Ecto neural progenitor cell (in vitro differentiated cells): ENCODE data around the gene TTLL11.
"Not testable (repeated sequence)": the region's sequence is repeated elsewhere in the genome, so short reads cannot be mapped to it uniquely, and the experiment has no call there.

ENCODE experiments used
- DNase-seq: peaks from one replicate; pipeline ENCODE4 v3.0.0-alpha.2; 2018; ENCODE audit warnings: low spot score

TTLL11 gene

DNA sequence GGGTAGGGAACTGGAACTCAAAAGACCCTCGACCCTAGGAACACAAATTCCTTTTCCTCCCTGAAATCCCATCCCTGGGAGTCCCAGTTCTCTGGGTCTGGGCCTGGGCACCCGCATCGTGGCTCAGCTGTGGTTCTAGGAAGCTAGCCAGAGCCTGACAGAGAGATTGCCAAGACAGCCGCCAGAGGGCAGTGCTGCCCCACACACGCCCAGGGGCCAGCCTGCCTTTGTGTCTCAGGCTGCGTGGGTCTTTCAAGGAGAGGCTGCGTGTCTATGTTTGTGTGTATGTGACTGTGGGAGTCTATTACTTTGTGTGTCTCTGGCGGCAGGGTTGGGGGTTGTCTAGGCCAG, 32.0 kb upstream of the TTLL11 start:
- DNase-seq = peak; percentile 89

DNA sequence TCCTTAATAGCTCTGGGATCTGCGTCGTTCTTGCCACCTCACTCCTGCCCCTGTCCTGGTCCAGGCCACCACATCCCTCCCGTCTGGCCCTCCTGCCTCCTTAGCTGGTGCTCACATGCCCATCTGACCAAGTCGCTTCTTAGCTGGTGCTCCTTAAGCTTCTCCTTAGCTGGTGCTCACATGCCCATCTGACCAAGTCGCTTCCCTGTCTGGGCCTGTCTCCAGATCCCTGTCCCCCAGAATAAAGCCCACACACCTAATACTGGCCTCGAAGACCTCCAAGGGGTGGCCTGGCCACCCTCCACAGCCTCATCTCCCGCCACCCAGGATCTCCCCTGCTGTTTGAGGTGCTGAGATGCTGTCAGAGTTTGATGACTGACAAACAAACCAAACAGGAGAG, 31.4 kb upstream of the TTLL11 start:
- DNase-seq = no peak

DNA sequence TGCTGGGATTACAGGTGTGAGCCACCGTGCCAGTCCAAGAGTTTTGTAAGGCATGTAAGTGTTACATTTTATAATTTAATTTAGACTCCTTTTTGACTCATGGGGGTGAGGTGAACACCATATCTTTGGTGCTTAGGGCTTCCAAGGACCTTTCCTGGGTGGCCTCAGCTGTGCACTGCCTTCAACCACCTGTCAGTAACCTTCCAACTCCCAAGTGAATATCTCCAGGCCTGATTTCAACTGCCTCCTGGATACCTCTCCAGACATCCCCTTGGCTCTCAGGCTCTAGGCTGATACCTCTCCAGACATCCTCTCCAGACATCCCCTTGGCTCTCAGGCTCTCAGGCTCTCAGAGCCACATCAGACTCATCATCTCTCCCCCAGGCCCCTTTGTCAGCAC, 30.9 kb upstream of the TTLL11 start:
- no peak for DNase-seq

DNA sequence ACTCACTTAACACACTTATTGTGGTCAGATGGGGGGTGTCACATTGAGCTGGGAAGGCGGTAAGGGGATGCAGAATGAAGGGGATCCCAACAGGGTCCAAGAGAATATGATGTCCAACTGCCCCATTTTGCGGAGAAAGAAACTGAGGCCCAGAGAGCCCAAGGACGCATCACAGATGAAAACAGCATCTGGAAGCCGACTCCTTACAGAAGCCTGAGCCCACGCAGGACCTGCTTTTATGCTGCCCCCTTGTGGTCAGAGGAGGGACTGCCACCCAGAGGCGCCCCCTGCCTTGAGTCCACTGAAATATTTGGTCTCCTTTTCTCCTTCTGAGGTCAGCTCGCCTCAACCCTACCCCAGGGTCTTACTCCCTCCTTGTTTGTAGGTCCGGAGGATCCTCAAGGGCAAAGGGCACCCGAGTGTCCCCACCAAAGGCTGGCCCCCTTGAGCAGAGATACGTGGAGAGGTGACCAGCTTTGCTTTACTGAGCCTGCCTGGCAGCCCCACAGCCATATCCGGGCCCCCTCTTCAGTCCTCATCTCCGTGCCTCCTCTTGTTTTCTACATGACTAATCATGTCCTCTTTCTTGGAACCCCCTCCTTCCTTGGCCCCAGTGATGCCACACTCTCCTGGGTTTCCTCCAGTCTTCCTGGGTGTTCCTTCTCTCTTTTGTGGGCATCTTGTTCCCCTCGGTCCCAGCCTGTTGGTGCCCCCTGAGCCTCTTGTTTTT, 30.0 kb upstream of the TTLL11 start:
- peak; percentile 87 for DNase-seq

DNA sequence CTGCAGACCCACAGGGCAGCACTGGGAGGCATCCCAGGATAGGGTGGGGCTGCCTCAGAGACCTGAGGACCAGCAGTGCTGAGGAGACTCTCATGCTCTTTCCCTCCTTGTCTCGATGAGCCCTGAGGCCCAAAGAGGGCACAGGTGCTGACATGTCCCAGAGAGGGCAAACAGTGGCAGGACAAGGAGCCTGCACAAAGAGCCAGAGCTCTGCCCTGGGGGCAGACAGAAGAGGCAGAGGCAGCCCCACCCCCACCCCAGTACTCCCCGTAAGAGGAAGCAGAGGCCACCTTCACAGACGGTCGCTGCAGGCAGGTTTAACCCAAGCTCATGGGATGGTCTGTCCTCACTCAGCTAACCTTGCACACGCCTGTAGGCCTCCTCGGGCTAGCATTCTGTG, 29.4 kb upstream of the TTLL11 start:
- DNase-seq = no peak

DNA sequence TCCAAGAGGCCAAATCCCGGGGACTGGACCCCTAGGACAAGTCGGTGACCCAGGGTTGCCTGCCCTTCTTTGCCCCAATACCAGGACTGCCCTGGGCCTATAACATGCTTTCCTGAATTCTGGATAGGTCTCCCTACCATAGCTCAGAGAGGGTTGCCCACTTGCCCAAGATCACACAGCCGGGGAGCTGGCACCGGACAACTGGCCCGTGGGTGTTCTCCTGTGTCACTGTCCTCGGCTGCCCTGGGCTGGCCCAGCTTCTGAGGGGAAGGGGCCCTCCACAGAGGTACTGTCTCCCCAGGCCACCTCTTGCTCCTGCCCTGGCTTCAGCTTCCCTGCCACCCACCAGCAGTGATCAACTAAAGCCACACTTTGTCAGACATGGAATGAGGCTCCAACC, 28.8 kb upstream of the TTLL11 start:
- no peak for DNase-seq

DNA sequence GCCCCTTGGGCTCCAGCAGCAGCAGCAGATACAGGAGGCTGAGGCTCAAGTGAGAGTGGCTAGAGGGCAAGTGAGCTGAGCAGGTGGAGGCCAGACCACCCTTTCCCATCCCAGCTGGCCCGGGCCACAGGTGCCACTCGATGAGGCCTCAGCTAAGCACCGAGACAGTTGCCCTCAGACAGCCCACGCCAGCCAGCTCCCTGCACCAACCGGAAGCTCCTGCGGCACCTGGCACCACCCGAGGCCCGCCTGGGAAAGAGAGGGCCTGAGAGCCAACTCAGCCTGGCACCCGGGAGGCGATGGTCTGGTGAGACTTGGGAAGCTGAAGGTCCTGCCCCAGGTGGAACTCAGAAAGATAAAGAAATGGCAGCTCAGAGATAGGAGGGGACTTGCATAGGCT, 28.3 kb upstream of the TTLL11 start:
- no peak for DNase-seq

DNA sequence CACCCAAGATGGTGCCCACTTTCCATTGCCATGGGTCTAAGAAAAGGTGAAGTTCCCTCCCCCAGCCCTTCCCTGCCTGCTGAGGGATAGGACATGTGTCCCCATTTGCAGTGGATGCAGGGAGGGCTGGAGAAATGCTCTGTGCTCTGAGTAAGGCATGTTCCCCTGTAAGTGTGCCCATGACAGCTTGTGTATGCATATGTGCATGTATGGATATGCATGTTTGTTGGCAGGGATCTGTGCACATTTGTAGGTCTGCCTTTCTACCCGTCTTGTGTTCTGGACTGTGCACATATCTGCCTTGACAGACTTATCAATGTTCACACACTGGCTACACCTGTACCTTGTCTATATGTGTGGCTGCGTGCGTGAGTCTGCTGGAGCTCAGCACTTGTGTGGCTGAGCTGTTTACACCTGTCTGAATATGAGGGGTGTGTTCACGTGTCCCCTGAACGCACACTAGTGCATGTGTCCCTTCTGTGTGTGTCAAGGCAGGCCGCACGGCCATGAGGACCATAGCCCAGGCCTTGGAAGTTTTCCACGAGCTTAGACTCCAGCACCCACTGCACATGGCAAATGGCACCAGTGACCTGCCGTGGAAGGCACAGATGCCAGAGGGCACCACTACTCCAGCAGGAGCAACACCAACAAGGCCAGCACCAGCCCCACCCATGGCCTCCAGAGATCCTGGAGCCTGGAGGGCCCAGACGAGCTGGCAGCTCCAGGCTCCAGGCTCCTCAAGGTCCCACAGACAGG, 27.4 kb upstream of the TTLL11 start:
- DNase-seq = no peak

DNA sequence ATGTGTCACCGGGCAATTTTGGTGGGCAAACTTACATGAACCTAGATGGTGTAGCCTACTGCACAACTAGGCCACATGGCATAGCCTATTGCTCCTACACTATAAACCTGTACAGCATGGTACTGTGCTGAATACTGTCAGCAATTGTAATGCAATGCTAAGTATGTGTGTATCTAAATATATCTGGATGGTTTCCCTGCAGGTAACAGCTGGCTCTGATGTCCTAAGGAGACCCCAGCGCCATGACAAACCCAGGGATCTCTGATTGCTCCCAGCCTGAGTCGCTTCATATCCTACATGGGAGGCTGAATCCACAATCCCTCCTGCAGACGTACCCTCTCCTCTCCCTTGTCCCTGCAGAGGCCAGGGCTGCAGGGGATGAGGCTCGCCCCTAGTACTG, 26.6 kb upstream of the TTLL11 start:
- DNase-seq = no peak

DNA sequence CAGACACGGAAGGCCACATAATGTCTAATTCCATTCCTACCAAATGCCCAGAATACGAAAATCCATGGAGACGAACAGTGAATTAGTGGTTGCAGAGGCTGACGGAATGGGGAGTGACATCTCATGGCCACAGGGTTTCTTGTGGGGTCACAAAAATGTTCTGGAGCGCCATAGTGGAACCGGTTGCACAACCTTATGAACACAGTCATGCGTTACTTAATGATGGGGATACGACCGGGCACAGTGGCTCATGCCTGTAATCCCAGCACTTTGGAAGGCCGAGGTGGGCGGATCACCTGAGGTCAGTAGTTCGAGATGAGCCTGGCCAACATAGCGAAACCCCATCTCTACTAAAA, 26.0 kb upstream of the TTLL11 start:
- no peak for DNase-seq

DNA sequence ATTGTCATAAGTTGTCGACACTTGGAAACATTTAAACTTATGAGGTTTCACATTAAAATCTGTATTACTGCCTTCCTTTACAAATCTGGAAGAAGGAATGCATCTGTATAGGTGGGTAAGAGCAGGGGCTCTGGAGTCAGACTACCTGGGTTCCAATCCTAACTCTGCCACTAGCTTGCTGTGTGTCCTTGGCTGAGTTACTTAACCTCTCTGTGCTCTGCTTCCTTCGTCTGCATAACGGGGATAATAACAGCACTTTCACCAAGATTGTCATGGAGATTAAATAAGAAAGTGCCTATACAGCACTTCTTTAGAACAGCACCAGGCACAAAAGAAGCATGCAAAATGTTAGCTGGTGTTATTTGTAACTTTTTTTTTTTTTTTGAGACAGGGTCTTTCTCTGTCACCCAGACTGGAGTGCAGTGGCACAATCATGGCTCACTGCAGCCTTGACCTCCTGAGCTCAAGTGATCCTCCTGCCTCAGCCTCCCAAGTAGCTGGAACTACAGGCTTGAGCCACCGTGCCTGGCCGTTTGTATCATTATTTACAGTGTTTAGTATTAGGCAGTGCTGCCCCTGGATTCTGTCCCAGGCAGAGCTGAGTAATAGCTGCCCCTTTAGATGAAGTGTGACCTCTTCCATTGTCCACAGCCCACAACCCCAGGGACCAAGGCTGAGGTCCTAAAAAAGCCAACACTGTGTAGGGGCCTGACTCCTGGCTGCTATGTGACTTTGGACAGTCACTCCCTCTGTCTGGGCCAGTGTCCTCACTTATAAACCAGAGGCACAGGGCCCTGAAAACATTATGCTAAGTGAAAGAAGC, 25.4 kb upstream of the TTLL11 start:
- no peak for DNase-seq

DNA sequence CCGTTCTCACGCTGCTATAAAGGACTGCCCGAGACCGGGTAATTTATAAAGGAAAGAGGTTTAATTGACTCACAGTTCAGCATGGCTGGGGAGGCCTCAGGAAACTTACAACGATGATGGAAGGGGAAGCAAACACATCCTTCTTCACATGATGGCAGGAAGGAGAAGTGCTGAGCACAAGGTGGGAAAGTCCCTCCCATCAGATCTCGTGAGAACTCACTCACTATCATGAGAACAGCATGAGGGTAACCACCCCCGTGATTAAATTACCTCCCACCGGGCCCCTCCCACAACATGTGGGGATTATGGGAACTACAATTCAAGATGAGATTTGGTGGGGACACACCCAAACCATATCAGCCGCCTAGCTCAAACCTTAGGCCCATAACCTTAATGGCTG, 24.1 kb upstream of the TTLL11 start:
- DNase-seq = not testable (repeated sequence)

DNA sequence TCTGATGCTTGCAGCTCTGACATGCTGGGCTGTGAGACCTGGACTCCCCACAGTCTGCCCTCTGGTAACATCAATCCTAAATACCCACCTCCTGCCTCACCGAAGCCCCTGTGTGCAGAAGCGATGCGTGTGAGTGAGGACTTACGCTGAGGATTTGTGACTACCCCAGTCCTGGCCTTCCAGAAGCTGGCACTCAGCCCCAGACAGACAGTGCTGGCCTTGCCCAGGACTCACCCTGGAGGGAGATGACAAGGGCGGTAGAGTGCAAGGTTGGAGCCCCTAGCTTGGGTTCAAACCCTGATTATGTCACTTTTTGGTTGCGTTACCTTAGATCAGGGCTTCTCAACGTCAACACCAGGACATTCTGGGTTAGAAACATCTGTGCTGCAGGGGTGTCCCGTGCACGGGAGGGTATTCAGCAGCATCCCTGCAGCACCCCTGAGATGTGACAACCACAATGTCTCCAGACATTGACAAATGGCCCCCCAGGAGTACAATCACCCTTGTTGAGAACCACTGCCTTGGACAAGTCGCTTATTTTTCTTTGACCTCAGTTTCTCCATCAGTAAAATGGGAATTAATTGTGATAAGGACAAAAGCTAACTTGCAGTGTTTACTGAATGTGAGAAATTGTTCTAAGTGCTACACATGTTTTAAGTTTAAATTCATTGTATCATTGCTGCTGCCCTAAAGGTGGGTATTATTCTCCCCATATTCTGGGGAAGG, 23.5 kb upstream of the TTLL11 start:
- DNase-seq = no peak

DNA sequence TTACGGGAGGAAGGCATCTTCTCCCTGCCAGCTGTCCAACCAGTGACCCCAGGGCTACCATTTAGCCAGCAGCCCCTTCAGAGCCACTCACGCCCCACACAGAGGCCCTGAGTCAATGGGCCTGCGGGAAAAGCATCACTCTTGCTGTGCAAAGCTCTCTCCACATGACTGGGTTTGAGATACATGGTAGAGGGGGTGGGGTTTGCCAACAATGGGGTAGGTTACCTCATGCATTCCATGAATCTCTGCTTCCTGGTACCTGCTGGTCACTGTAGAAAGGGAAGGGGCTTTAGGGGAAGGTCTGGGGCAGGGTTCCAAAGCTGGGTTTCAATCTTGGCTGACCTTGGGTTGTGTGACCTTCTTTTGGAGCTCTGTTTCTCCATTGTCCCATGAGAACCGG, 22.9 kb upstream of the TTLL11 start:
- no peak for DNase-seq

DNA sequence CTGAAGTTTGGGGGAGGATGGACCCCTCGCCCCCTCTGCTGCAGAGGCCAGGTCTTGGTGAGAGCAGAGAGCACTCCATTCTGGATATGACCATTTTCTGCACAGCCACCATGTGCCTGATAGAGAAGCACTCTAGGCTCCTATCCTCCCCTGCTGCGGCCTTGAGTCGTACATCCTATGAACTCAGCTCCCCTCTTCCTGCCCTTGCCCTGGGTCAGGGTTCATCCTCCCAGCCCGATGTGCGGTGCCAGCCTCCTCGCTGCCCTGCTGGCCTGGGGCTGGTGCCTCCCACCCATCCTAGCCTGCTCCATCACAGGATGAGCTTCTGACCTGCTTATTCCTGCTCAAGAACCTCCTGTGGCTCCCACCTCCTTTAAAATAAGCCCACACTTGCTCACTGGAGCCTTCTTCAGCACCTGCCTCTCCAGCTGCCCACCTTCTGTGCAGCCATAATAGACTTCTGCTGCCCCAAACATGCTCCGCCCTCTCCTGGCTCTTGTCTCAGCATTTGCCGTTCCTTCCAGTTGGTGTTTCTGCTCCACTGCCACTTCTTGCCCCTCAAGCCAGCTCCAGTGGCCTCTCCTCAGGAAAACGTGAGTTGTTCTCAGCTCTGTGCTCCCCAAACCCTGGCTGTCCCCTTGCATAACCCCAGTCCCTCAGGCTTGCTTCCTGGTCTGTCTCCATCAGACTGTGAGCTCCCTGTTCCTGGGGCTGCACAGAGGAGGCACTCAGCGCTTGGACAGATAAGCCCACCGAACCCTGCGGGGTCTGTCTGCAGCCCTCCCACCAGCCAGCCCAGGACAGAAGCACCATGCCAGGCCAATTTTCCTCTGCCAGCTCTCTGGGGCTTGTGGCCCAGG, 22.3 kb upstream of the TTLL11 start:
- no peak for DNase-seq

DNA sequence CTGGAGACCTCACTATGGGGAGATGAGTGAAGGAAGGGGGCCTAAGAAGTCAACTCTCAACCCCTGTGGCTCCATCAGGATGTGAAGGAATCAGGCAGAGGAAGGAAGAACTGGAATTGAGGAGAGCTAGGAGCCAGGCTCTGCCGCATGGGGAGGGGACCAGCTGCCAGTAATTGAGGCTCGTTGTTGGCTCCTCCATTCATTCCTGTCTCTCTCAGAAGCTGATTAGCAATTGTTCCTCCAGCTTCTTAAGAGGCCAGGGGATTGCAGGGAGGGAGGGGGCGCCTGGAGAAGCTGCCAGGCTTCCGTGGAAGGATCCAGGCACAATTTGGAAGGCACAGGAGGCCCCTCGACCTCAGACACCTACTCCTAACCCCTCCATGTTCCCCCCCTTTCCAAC, 20.5 kb upstream of the TTLL11 start:
- no peak for DNase-seq

DNA sequence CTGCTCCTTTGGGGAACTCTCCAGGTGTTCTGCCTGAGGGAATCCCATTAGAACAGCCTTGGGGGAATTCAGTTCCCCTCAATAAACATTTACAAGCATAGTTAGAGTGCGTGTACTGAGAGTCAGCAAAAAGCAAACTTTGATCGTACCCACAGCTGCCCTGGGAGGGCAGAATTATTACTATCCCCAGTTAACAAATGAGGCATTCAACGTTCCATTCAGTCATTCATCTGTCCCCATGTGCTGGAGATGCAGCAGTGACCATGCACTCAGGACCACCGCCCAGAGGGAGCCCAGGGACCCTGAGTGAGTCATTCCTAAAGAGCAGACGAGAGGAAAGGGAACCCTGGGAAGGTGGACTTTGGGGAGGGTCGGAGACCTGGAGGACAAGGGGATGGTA, 19.1 kb upstream of the TTLL11 start:
- no peak for DNase-seq

DNA sequence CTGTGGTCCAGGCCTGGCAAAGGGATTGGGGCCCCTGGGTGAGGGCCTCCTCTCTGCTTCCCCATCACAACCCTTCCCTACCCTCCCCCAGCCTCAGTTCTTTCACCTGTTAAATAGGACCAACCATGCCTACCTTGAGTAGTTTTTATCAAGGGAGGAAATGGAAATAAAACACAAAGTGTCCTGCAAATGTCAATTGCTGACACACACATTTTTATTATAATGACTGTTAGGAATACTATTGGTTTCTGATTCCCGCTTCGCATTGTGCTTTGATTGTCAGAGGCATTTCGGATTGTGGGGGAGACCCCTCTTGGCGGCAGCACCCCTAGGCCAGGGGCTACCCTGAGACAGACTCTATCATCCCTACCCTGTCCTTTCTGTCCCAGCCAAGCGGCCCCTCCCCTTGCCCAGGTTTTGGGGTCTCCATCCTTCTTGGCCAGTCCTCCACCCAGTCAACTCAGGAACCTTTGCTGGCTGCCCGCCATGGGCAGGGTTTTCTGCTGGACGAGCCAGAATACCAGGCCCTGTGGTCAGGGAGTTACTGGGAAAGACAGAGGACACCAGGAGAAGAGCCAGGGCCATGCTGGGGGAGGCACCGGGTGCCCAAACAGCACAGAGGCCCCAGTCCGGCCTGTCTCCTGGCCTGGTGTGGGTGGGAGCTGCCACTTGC, 18.4 kb upstream of the TTLL11 start:
- no peak for DNase-seq

DNA sequence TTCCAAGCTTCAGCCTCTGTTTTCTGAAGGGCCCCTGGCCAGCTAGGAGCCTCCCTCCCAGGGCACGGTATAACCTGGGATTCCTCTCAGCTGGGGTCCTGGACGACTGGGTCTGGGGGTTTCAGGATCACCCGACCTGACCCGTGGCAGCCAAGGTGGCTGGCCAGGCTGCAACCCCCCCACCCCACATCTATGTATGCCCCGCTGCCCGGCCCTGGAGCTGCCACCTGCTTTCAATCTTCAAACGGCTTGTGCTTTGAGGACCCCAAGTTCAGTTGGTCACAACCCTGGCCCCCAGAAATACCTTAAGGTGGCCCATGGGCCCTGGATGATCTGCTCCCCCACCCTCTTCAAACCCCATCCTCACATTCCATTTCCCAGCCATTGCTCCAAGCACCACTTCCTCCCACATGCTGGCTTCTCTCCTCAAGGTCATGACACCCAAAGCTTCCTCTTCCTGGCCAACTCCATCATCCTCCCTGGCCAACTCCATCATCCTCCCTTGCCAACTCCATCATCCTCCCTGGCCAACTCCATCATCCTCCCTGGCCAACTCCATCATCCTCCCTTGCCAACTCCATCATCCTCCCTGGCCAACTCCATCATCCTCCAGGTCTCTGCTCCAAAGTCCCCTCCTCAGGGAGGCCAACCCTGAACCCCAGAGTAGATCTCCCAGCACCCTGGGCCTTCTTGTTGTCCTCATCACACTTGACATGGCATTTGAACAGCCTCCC, 17.2 kb upstream of the TTLL11 start:
- DNase-seq = no peak
